Subcutaneous adipose tissue (tissue), 4 donors: ENCODE measurements around the gene SPOCK1. TPM values are rescaled to one million over a fixed set of nuclear protein-coding genes. Genes with fewer than 3 reads are reported as not detected.

Experiments used
- CTCF ChIP-seq: fragments of 450-650 bp; IDR thresholded peaks from one replicate; pipeline ENCODE4 v1.5.1; 2016; ENCODE audit warnings: low read depth, mild to moderate bottlenecking, control low read depth, antibody characterized with exemption, moderate library complexity
- total RNA-seq, 4 donors: library from RNA; depleted of rRNA; stranded (reverse); fragments of >200 nt; gene quantifications; one replicate each; pipeline ENCODE4 v1.1.0, GENCODE V29; 2016

SPOCK1 gene
- total RNA-seq, 4 donors from 2014 or later: 55.2 to 84.6 (median 70.1) TPM

DNA sequence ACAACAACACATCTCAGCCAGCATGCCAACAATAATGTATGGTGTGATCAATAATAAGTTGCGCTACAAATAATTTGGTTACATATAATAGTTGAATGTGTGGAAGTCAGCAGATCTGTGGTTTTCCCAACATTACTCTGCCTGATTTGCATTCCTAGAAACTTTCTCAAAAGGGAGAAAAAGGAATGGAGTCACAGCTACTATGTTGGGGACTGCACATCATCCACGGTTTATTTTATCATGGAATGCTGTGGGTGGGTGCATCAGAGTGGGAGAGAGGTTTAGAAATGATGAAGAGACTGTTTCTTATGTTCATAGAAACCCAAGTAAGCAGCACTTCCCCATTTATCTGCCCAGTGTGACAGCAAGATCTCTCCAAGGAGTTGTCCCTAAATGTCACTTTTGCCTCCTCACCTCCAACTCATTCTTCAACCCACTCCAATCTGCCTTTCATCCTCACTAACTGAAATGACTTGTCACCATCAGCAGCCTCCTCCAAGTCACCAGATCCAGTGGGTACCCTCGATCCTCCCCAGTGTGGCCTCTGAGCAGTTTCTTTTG is 2.8 kb upstream of the SPOCK1 start:
- TF ChIP-seq CTCF: no peak

- no peak for TF ChIP-seq CTCF
Observed at GRCh38 chr5:137501226-137501625, 2.1 kb upstream of the SPOCK1 start.

DNA sequence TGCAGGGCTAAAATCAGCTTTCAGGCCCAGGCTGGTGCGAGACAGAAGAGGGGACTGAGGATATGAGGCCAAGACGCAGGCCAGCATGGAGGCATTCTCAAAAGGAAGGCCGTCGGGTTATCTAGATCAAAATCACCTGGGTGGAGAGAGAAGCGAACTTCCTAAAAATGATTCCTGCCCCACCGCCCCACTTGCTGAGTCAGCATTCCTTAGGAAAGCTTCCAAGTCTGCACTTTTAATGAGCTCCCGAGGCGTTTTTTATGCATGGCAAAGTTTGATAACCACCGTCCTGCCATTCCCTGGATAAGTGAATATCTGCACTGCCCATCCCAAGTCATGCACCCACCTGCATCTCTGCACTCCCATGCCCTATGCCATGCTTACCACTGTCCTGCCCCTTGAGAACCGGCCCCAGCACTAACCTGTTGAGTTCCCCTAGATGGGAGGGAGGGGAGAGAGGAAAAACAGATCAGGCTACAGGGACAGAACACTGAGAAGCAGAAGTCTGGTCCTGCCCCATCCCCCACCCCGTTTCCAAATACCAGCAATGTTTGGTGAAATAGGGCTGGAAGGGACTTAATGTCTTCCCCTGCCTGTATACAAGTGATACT is 1.6 kb upstream of the SPOCK1 start:
- no peak for TF ChIP-seq CTCF

DNA sequence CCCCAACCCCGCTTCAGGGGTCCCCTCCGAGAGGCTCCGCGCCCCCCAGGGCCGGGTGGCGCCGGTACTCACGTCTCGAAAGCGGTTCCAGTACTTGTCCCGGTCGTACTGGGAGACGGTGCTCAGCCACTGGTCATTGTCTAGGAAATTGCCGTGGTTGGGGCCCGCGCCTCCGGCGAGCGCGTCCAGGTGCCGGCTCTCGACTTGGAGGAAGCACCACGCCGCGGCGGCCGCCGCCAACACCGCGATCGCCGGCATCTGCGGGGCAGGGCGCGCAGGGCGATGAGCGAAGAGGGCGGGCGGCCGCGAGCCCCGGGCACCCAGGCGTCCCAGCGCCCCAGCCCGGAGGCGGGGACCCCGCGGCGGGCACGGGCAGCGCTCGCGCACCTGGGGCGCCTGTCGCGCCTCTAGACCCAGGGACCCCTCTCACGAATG is 808 bp downstream of the SPOCK1 start:
- no peak for TF ChIP-seq CTCF

- no peak for TF ChIP-seq CTCF
Observed at GRCh38 chr5:137497396-137498290, 1.5 kb downstream of the SPOCK1 start.

DNA sequence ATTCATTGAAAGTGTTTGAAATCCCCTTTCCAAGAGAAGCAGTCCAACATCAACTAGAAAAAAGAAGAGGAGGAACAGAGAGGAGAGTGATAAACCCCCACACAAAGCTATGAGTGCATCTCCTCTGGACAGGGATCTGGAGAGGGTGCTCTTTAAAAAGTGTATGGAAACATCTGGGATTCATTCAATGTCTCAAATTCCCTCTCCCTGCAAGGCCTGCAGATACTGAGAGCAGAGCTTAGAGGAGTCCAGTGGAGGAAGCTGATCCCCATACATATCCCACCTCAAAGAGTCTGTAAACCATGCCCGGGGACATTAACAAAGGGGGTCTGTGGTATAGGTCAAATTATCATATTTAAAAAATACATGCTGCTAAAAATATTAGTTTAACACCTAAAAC is 2.2 kb downstream of the SPOCK1 start:
- TF ChIP-seq CTCF: no peak

DNA sequence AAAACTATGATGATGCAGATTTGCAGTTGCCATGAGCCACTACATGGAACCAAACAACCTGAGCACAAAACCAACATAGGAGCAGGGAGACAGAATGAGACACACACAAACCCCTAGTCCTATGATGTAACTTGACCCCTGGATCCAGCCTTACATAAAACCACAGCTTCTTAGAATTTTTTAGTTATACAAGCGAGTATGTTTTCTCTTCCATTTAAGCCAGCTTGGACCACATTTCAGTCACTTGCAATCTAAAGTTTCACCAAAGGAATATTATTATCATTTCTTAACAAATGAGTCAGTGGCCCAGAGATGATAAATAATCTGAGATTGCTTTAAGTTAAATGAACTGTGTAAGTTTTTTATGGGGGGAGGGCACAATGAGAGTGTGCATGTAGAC is 6.8 kb downstream of the SPOCK1 start:
- TF ChIP-seq CTCF: no peak
